ENCODE results near the gene FAM53B. TPM values are rescaled to one million over a fixed set of nuclear protein-coding genes. Genes with fewer than 3 reads are reported as not detected.

FAM53B gene
- total RNA-seq, 2 donors from 2014 or later, result 17.1 to 21.1 TPM

DNA sequence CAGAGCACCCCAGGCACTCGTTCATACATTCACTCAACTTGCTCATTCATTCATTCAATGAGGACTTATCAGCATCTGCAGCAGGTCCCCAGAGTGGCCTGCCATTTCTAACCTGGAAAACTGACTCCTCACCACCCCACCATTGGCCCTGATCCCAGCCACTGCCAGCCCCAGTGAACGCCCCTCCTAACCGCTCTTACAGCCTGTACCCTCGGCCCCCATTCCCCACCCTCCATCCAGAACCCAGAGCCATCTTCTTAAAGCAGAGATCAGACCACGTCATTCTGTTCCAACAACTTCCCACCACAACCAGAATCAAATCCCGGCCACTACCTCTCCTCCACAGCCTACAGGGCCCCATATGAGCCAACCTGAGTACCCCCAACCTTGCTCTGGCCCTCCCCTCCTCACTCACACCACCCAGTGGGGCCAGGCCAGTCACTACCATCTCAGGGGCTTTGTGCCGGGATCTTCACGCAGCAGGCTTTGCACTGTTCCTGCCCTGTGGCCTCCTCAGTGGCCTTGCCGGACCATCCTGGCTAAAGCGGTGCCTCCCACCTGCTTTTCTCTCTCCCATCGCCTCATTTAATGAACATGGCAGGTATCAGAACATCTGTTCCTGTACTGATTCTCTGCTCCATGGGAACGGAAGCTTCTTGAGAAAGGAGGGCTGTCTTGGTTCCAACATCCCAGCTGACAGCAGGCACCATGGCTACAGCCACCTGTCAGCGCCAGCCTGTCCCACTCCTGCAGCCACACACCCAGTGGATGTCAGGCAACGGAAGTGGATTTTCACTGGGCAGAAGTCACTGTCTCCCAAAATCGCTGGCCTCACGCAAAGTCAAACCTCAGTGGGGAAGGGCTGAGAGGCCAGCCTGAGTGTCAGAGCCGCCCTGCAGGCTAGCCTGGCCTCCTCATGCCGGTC, 45.4 kb downstream of the FAM53B start:
- no peak overlapping the region for H3K27ac ChIP-seq
- H3K9me3 ChIP-seq, result no peaks in the 10 kb centered on the region
- no peaks in the 10 kb centered on the region for H3K36me3 ChIP-seq (replicated peaks in 1 of 2; ENCODE audit: insufficient read depth in 1 of 2, low read depth in 2 of 2)
- peaks cover 49% of the 10 kb centered on the region for H3K4me1 ChIP-seq
- ATAC-seq (no peak), DNase-seq (no peak)
- intact Hi-C loops (cut with DNase I), result no loop called here
- H3K27me3 ChIP-seq, result no peaks in the 10 kb centered on the region
- no peak overlapping the region for H3K4me3 ChIP-seq
- WGBS, 2 donors, result 91 to 94% methylated on average over 17 to 18 of the region's 18 CpGs
- TF ChIP-seq, protein P1, sequence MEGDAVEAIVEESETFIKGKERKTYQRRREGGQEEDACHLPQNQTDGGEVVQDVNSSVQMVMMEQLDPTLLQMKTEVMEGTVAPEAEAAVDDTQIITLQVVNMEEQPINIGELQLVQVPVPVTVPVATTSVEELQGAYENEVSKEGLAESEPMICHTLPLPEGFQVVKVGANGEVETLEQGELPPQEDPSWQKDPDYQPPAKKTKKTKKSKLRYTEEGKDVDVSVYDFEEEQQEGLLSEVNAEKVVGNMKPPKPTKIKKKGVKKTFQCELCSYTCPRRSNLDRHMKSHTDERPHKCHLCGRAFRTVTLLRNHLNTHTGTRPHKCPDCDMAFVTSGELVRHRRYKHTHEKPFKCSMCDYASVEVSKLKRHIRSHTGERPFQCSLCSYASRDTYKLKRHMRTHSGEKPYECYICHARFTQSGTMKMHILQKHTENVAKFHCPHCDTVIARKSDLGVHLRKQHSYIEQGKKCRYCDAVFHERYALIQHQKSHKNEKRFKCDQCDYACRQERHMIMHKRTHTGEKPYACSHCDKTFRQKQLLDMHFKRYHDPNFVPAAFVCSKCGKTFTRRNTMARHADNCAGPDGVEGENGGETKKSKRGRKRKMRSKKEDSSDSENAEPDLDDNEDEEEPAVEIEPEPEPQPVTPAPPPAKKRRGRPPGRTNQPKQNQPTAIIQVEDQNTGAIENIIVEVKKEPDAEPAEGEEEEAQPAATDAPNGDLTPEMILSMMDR (IDR thresholded peaks at IDR 0.05), result no peak
- TF ChIP-seq POLR2A (IDR thresholded peaks at IDR 0.05), result no peak

DNA sequence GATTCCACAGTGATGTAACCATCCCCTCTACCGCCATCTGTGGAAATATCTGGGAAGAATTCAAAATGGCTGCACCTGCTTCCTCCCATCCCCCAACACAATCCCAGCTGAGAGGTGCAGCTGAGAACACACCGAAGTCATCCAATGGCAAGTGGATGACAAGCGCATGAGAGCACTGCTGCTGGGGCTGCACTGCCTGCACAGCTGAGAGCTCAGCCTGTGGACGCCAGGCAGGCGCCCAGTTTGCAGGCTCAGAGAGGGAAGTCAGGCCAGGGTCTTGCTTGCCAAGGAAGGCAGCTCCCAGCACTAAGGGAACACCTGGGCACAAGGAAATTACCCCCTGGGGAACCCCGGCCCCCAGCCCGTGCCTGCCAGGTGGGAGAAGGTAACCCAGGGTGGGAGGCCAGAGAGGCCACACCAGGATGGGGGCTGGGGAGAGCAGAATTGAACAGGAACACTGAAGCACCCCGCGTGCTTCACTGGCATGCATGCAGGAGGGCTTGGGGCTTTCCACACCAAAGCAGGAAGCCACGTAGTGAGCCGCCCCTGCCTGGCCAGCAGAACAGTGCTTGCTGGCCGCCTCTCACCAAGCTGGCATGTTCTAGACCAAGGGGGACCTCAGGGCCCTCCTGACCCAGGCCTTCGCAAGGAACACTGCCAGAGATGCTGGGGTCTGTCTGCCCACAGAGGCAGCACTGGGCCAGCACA, 46.2 kb downstream of the FAM53B start:
- DNase-seq, result no peak
- H3K4me3 ChIP-seq, result no peak overlapping the region
- 83 to 92% methylated on average over 5 to 13 of the region's 13 CpGs for WGBS, 2 donors
- TF ChIP-seq POLR2A (IDR thresholded peaks at IDR 0.05), result no peak
- TF ChIP-seq, protein P1 (IDR thresholded peaks at IDR 0.05), result no peak
- no peaks in the 10 kb centered on the region for H3K36me3 ChIP-seq (replicated peaks in 1 of 2; ENCODE audit: insufficient read depth in 1 of 2, low read depth in 2 of 2)
- no peak for ATAC-seq
- H3K27ac ChIP-seq, result no peak overlapping the region
- H3K9me3 ChIP-seq, result no peaks in the 10 kb centered on the region
- H3K27me3 ChIP-seq, result no peaks in the 10 kb centered on the region
- peaks cover 46% of the 10 kb centered on the region for H3K4me1 ChIP-seq
- intact Hi-C loops (cut with DNase I), result no loop called here

DNA sequence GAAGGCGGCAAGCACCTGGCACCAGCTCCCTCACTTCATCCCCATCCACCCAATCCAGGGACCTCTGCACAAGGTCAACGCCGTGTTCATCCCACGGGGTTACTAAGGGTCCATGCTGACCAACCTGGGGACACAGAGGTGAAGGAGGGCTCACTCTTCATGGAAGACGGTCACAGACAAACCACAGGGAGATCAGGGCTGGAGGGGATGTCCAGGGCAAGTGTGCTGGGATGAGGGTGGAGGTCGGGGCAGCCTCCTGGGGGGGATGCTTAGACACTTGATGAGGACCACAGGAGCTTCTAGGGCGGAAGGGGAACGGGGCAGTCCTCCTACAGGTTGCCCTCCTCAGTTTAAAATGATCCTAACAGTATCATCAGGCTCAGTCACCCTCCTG, 46.7 kb downstream of the FAM53B start:
- no peaks in the 10 kb centered on the region for H3K36me3 ChIP-seq (replicated peaks in 1 of 2; ENCODE audit: insufficient read depth in 1 of 2, low read depth in 2 of 2)
- ATAC-seq (no peak), DNase-seq (no peak)
- intact Hi-C loops (cut with DNase I), result no loop called here
- H3K9me3 ChIP-seq, result no peaks in the 10 kb centered on the region
- H3K4me3 ChIP-seq, result no peak overlapping the region
- 95% methylated on average over 7 to 8 of the region's 8 CpGs for WGBS, 2 donors
- H3K27ac ChIP-seq, result no peak overlapping the region
- H3K27me3 ChIP-seq, result no peaks in the 10 kb centered on the region
- TF ChIP-seq, protein P1 (IDR thresholded peaks at IDR 0.05), result no peak
- TF ChIP-seq POLR2A (IDR thresholded peaks at IDR 0.05), result no peak
- H3K4me1 ChIP-seq, result peaks cover 41% of the 10 kb centered on the region

DNA sequence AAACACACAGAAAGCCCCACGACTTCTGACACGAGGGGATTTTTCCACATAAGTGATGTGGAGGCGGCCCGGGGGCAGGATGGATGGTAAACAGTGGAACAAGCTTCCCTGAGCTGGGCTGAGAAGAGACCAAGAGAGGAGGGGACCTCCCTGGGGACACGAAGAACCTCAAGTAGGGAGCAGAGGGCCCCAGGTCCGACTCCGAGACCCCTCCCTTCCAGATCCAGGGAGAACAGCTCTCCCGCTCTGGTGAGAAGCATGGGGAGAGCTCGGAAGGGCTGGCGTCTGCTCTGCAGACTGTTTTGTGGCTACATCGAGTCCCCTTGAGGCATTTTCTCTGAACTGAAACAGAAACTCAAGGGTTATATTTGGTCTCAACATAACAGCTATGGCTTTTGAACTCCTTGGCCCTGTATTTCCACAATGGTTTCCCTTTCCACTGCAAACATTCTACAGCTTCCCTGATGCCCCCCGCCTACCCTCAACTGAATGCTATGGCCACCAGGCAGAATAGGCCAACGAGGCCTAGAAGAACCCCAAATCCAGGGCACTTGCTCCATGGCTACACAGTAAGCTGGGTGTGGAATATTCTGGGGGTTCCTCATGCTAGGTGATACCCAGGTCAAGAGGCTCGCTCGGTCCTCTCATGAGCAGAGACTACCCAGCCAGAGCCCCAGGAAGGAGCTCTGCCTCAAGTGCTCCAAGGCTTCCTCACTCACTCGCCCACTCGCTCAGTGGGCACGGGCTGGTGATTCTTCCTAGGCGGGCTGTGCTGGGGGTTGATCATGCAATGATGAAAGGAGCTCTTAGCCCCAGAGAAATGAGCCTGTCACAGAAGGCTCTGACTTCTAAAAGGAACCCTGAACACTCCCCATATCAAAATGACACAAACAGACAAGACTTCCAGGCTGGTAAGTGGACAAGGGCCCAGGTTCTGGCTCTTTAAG, 47.5 kb downstream of the FAM53B start:
- Histone ChIP-seq H3K27ac (no peak overlapping the region), H3K4me1 (peaks cover 34% of the 10 kb centered on the region), H3K36me3 (replicated peaks in 1 of 2; ENCODE audit: insufficient read depth in 1 of 2, low read depth in 2 of 2) (no peaks in the 10 kb centered on the region), H3K9me3 (no peaks in the 10 kb centered on the region), H3K27me3 (no peaks in the 10 kb centered on the region), H3K4me3 (no peak overlapping the region)
- intact Hi-C loops (cut with DNase I), result no loop called here
- DNase-seq (no peak), ATAC-seq (no peak)
- TF ChIP-seq, protein P1 (IDR thresholded peaks at IDR 0.05), result no peak
- TF ChIP-seq POLR2A (IDR thresholded peaks at IDR 0.05), result no peak
- 85 to 86% methylated on average over 15 to 19 of the region's 19 CpGs for whole genome bisulfite sequencing, 2 donors

All from body of pancreas (tissue), 4 donors.